Osteoblast (primary cell): ENCODE data around the gene ANO4. TPM values are rescaled to one million over a fixed set of nuclear protein-coding genes. Genes with fewer than 3 reads are reported as not detected.

Experiments
- DNase-seq: peaks from one replicate; pipeline ENCODE4 v3.0.0; 2011; ENCODE audit warnings: low spot score, mixed read lengths; ENCODE audit not compliant: insufficient read length; ENCODE audit errors: missing footprints
- H2AFZ ChIP-seq: 2 replicates; pipeline ENCODE4 v1.6.0; 2011; ENCODE audit warnings: mild to moderate bottlenecking, low read length
- H3K27ac ChIP-seq: 2 replicates; pipeline ENCODE4 v1.5.1; 2011; ENCODE audit warnings: mild to moderate bottlenecking, low read depth, low read length, moderate library complexity
- H3K27me3 ChIP-seq: 2 replicates; pipeline ENCODE4 v1.6.0; 2012; ENCODE audit warnings: mild to moderate bottlenecking, control low read depth, inconsistent platforms, low read length, moderate library complexity; ENCODE audit not compliant: insufficient read depth
- H3K36me3 ChIP-seq: 2 replicates; pipeline ENCODE4 v1.5.1; 2011; ENCODE audit warnings: mild to moderate bottlenecking, low read length, control low read depth, moderate library complexity; ENCODE audit not compliant: insufficient read depth
- H3K4me1 ChIP-seq: 2 replicates; pipeline ENCODE4 v1.5.1; 2011; ENCODE audit warnings: mild to moderate bottlenecking, low read length, control low read depth, moderate library complexity; ENCODE audit not compliant: insufficient read depth
- H3K4me2 ChIP-seq: 2 replicates; pipeline ENCODE4 v1.6.0; 2011; ENCODE audit warnings: mild to moderate bottlenecking, low read length; ENCODE audit not compliant: insufficient read depth
- H3K4me3 ChIP-seq: fragments of 200-600 bp; sonication (generic); 3 replicates; pipeline ENCODE4 v1.5.1; 2012; ENCODE audit warnings: mild to moderate bottlenecking, low read length, inconsistent platforms; ENCODE audit not compliant: insufficient read depth
- H3K79me2 ChIP-seq: 2 replicates; pipeline ENCODE4 v1.6.0; 2012; ENCODE audit warnings: mild to moderate bottlenecking, low read length, control low read depth, inconsistent platforms; ENCODE audit not compliant: insufficient read depth
- H3K9me3 ChIP-seq: 2 replicates; pipeline ENCODE4 v1.5.1; 2011; ENCODE audit warnings: low read depth, low read length, control low read depth
- H4K20me1 ChIP-seq: 2 replicates; pipeline ENCODE4 v1.6.0; 2012; ENCODE audit warnings: mild to moderate bottlenecking, low read length, control low read depth; ENCODE audit not compliant: insufficient read depth
- CTCF ChIP-seq: IDR thresholded peaks from 2 replicates; pipeline ENCODE4 v1.5.1; 2011; ENCODE audit warnings: mild to moderate bottlenecking, low read depth, low read length, moderate library complexity; ENCODE audit errors: extremely low read depth
- total RNA-seq: library from RNA; depleted of rRNA; stranded (reverse); fragments of >200 nt; gene quantifications from 2 replicates; pipeline ENCODE4 v1.2.3, GENCODE V29; 2012

ANO4 gene
- total RNA-seq, 1 donor: not detected

- no peak for DNase-seq
- H2AFZ ChIP-seq: no peak overlapping the region
- H3K4me2 ChIP-seq: no peak overlapping the region
- H3K4me1 ChIP-seq: peaks cover 9% of the 10 kb centered on the region
- no peak overlapping the region for H3K27ac ChIP-seq
- no peaks in the 10 kb centered on the region for H4K20me1 ChIP-seq
- H3K27me3 ChIP-seq: no peaks in the 10 kb centered on the region
- no peak overlapping the region for H3K4me3 ChIP-seq
- H3K9me3 ChIP-seq: no peaks in the 10 kb centered on the region
- H3K36me3 ChIP-seq: no peaks in the 10 kb centered on the region
- TF ChIP-seq CTCF: no peak
- no peaks in the 10 kb centered on the region for H3K79me2 ChIP-seq
Measured at GRCh38 chr12:101042211-101042610, 247.6 kb downstream of the ANO4 start.

- Histone ChIP-seq H3K27me3 (no peaks in the 10 kb centered on the region), H2AFZ (no peak overlapping the region), H3K79me2 (no peaks in the 10 kb centered on the region), H3K9me3 (no peaks in the 10 kb centered on the region), H3K36me3 (no peaks in the 10 kb centered on the region), H3K4me1 (peaks cover 9% of the 10 kb centered on the region), H4K20me1 (no peaks in the 10 kb centered on the region), H3K27ac (no peak overlapping the region), H3K4me3 (no peak overlapping the region), H3K4me2 (no peak overlapping the region)
- DNase-seq: no peak
- no peak for TF ChIP-seq CTCF
Measured at GRCh38 chr12:101044512-101045059, 250.0 kb downstream of the ANO4 start.

DNA sequence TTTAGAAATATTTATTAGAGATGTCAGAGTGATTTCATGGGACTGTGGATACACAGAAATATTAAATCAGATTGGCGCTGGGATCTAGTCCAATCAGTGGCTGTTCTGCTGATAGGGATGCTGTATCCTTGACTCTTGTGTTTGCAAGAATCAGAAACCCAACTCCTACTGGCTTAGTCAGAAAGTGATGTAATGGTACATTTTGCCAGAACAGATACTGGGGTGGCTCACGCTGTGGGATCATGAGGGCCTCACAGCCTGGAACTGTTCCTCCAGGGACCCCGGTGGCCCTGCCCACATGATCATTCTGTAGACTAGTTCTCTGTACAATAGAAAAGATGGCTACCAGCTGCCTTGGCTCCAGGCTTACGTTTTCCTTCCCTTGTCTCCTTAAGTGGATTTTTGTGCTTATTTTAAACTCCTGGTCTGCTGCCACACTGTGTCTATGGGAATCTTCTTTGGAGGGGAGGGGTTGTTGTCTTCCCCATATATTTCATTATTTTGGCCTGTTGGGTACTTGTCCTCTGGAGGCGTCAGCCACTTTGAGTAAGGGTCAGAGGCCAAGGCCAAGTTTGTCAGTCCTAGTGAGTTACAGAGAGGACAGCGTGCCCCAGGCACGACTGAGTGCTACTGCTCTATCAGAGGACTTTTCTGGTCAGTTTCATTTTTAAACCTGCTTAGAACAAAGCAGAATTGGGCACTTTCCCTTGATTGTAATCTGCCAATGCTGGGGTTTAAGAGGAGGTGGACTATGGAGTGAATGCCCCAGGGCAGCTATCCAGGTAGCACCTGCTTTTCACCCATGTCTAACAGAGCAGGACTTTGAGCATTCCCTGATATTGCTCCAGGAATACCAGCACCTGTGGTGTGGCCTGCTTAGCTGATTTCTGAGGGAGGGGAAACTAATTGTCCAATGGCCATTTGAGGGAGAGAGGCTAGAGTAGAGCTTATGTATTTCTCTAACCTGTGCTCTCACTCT, 251.2 kb downstream of the ANO4 start:
- Histone ChIP-seq H3K79me2 (no peaks in the 10 kb centered on the region), H3K27ac (peak overlapping the region; percentile 39), H3K27me3 (no peaks in the 10 kb centered on the region), H2AFZ (peak overlapping the region; percentile 4), H3K9me3 (no peaks in the 10 kb centered on the region), H4K20me1 (no peaks in the 10 kb centered on the region), H3K4me1 (peaks cover 10% of the 10 kb centered on the region), H3K4me2 (no peak overlapping the region), H3K36me3 (no peaks in the 10 kb centered on the region), H3K4me3 (no peak overlapping the region)
- peak; percentile 18 for DNase-seq
- TF ChIP-seq CTCF: no peak

GRCh38 chr12:101047652-101048051, 253.1 kb downstream of the ANO4 start:
- Histone ChIP-seq H3K36me3 (no peaks in the 10 kb centered on the region), H3K9me3 (no peaks in the 10 kb centered on the region), H3K79me2 (no peaks in the 10 kb centered on the region), H3K4me3 (no peak overlapping the region), H3K4me2 (no peak overlapping the region), H3K27me3 (no peaks in the 10 kb centered on the region), H3K4me1 (peaks cover 29% of the 10 kb centered on the region), H4K20me1 (no peaks in the 10 kb centered on the region), H2AFZ (no peak overlapping the region), H3K27ac (no peak overlapping the region)
- no peak for DNase-seq
- no peak for TF ChIP-seq CTCF
